DMS53 (cell line): ENCODE data around the gene DLGAP1.

Experiments used
- DNase-seq: peaks from one replicate; lab custom pipeline; 2025; lab: John Stamatoyannopoulos, UW

Gene DLGAP1

DNA sequence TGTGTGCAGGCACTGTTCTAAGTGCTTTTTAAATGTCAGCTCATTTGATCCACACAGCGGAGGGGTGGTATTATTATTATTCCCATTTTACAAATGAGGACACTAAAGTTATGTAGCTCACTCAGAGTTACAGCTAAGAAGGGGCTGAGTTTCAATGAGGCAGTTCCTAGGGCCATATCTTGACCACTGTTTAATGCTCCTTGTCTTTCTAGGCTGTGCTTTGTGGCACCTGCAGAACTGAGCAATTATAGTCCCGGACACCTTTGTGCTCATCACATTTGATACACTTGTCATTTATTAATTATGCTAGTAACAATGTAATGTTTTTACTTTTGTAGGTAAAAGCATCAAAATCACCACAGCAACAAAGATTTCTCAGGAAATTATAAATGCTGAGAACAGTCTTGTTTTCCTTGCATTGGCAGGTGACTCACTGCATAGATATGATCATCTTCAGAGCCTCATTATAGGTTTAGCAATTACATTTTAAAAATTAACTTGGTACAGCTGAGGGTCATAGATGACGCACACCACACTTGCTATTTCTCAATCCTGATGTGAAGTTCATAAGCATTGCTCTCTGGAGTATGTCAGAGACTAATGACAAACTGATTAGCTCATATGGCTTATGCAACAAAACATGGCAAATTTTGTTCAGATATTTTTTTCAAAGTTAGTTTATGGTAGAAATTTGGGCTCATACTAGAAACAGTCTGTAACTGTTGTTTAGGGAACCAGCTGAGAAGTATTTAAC, 638.3 kb downstream of the DLGAP1 start:
- DNase-seq, result peak; percentile 73

DNA sequence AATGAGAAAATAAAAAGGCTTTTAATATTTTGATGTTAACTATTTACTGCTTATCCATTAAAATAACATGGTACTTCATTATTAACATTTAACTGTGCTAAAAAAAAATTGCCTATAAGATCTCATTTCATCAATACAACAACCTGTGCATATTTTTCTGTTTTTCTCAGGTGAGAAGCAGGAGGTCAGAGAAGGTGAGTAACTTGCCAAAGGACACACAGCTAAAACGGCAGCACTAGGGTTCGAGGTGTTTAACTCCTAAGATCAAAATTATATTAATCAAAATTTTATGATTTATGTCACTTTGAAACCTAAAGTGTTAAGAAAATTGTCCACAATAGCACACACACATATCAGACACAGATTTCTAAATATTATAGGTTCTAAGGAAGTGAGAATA, 639.1 kb downstream of the DLGAP1 start:
- DNase-seq, result no peak

DNA sequence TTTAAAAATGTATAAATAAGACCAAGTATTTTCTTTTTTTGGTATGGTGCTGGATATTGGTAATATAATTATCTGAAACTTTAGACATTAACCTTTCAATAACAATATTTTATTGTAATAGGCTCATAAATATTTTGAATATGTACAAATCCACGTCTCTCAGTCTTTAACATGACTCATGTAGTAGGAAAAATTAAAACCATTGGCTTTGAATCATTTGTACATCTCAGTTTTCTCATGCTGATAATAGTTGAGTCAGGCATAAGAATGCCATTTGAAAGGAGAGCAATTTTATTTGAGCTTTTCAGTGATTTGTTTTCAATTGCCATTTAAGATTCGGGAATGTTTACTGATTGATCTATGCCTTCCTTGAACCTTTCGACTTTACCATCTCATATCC, 640.3 kb downstream of the DLGAP1 start:
- DNase-seq, result no peak

DNA sequence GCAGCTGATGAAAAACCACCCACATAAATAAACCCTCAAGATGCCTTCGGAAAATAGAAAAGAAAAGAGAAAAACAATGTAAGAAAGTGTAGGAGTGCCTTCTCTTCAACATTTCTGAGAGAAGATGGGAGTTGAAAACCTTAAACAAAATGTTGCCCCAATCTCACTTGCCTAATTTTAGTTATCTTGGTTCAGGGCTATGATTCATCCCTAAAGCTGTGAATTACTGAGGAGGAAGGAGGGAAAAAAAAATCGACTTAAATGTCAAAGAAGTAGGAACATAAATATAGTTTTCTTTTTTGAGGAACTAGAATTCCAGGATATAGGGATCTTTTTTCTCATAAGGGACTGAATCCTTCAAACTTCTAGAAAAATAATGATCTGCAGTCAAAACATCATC, 644.8 kb downstream of the DLGAP1 start:
- DNase-seq, result no peak

DNA sequence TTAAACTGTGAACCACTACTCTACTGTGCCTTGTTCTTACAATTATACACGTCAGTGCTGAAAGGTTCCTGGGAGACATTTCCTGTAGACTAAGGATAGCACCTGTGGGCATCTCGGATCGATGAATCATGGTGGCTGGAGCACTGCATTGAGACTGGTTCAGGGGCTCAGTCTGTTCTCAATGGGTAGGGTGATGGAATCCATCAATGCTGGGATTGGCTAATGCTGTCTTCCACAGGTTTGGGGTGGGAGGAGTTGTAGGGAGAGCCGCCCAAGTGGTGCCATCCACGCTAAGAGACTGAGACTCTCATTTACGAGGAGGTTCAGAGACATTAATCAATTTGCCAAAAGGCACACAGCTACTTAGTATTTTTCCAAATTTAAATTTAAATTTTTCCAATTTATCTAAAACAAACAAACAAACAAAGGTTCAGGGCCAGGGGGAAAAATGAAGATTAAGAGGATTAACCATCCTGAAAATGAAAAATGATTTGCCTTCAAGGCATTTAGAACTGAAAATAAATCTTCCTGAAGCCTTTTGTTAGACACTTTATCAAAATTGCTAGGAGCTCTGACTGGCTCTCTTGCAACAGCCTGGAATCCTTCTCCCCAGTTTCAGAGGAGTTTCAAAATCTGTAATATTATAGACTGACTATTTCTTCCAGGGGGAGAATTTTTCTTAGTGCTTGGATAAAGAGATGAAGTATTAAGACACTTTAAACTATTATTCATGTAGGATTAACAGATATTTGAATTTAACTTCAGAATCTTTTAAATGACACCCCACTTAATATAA, 645.9 kb downstream of the DLGAP1 start:
- DNase-seq, result no peak

DNA sequence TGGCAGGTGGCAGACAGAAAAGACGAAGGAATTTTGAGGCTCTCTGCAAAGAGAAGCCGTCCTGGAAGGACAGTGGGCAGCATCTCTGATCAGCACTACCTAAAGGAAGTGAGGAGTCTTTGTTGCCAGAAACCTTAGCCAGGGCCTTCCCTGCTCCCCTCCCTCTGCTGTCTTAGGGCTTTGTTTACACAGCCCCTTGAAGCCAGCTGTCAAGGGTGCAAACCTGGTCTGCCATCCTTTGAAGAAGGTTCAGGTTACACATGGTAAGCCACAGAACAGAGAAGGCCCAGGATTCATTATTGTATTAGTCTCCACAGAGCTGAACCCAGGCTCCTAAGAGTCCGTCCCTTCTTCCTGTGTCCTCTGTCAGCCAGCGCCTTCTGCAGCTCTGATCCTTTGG, 648.5 kb downstream of the DLGAP1 start:
- DNase-seq, result peak; percentile 70

DNA sequence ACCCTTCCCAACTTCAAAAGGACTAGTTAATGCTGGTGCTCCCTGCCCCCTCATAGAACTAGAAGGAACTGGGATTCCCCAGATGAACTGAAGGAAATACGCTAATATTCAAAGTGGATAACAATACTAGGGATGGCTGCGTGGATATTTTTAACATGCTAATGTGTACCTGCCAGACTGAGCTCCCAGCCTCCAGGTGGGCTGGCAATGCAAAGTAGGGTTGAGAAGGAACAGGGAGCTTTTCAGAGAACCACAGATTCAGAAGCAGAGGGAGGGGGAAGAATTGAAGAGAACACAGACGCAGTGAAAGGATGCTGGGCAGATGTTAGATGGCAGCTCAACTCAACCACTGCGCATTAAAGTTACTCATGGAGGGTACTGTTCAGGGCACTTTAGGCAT, 650.8 kb downstream of the DLGAP1 start:
- DNase-seq, result no peak

DNA sequence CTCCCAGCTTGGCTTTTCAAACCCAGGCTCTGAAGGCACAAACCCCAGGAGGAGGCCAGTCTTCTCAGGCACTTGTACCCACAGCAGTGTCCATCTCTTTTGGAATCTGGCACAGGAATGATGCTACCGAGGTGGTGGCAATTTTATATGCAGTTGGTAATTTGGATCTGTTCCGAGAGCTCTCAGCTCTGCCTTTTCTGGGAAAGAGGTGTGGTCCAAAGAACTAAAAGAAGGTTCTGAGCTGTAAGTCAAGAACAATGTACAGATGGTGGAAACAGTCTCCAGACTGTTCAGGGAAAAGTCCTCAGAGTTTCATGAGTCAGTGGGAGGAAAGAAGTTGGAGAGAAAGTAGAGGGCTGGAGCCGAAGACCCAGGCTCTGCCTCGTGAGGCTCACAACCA, 651.8 kb downstream of the DLGAP1 start:
- no peak for DNase-seq

DNA sequence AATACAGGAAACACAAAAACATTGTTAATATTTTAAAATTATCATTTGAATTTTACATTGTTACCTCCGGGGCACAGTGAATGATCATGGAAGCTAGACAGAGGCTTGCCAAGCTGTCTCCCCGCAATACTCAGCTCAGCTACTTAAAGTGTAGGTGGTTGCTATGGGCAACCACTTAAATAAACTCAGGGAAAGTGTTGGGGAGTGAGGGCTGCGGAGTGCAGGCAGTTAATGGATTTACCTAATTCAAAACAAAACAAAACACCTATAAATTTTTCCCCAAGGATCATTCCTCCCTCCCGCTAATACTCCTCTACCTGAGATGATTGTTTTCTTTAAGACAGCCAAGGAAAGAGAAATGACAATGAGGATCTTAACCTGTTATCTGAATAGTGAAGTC, 655.6 kb downstream of the DLGAP1 start:
- peak; percentile 88 for DNase-seq

DNA sequence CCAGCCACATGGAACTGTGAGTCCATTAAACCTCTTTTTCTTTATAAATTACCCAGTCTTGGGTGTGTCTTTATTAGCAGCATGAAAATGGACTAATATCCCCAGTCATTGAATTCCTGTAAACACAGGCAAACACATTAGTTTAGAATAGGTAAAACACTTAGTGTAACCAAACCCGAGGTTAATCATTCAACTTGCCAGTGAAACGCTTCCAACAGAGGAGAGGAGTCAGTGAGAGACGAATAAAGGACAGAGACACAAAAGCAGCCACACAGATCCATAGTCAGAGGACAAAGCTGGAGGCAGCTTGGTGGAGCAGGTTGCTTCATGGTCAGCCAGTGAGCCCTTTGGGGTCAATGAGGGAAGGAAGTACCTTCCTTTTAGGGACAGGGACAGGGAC, 657.1 kb downstream of the DLGAP1 start:
- DNase-seq, result peak; percentile 39

DNA sequence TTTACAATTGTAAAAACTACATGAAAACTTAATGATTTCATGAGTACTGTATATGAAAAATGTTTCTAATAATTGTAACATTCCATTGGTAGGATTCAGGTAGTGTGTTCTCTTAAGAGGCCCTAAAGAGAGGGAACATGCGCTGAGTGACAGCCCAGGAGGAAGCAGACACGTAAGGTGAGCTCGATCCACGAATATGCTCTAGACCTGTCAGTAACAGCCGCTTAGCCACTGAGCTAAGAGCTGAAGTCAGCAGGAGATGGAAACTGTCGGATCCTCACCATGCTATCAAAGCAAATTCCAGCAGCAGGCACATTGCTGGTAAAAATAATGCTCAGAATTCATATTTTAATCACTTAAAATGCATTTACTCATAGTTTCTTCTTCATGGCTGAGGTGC, 658.7 kb downstream of the DLGAP1 start:
- no peak for DNase-seq

DNA sequence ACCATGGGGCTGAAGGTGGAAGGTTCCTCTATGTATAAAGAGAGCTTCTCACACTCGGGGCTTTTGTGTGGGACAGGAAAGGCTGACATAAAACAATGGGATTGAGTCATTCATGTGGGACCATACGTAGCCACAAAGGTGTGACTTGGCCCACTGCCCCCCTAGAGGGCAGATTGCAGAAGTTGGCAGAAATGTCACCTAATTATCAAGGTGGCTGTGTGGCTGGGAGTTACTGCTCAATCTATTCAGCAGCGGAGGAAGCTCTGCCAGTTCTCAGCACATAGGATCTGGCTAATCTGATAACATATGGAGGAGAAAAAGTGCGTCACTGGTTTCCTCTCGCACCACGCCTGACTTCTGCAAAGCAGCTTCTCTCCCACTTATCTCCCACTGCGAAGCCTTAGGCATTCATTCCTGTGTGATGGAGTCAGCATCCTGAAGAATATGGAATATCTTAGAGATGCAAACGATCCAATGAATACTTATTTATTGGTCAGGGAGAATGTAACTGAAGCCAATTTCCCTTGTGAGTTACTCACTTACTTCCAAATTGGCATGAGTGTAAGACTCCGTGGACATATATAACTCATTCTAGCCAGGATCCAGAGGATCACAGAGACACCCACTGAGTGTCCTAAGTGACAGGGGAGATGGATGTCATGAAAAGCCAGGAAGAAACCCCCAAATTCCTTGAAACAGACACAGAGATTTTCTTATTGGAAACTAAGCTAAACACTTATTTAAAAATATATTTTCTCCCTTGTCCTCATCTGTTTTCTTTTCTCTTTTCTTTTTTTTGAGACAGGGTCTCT, 660.4 kb downstream of the DLGAP1 start:
- DNase-seq, result peak; percentile 22

DNA sequence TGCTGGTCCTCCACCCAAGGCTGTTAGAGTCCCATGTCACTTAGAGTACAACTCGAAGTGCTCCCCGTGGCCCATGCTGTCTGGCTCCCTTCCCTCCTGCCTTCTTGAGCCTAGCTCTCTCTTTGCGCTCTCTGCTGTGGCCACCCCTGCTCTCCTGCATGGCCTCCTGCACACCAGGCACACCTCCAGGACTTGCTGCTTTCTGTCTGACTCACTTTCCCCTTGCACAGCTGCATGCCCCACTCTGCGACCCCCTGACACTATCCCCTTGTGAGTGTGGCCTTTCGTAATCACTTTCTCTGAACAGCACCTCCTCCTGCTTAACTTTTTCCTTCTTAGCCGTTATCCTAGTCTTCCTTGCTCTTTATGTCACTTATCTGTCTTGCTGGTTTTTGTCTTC, 661.6 kb downstream of the DLGAP1 start:
- no peak for DNase-seq

DNA sequence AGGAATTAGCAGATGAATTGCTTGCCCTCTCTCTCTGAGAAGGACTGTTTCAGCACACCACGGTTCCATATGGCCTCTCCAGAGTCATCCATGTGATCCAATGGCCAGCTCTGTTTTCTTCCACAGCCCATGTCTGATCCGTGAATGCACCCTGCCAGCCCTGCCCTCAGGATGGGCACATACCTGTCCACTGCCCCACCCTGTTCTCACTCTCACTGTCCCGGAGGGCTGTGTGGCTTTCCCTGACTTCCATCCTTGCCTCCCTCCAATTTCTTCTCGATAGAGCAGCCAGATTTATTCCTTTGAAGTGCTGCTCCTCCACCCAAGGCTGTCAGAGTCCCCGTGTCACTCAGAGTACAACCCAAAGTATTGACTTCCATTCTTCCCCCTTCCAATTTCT, 662.0 kb downstream of the DLGAP1 start:
- no peak for DNase-seq

DNA sequence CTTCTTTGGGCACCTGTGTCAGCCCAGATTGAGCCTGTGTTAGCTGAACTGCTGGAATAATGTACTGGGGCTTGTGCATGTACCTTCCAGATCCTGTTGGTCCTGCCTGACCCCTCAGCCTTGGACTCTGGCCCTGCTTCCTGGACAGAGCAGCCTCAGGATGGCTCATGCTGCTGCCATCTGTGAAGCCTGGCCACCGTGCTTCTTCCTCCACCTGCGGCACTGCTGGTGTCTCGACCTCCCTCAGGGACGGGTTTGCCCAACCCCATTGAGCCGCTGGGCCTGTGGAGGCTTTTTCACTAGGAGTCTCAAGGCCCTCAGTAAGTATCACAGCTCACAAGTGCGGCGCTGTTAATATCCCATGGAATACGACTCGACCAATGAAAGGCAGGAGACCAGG, 662.4 kb downstream of the DLGAP1 start:
- DNase-seq, result no peak

DNA sequence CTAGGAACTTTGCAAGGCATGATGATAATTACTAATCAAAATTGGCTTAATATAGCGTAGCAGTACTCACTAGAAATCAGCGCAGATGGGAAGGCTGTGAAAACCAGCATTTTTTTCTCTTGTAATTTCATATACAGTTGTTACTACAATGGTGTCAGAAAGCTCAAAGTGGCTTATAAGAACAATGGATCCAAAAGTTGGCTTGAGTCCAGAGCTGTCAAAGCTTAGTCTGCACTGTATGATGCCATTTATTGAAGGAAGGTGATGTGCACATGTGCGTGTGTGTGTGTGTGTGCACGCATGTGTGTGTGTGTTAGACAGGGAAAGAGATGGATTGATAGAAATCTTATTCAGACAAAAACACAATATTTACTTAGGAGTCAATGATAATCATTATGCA, 663.9 kb downstream of the DLGAP1 start:
- peak; percentile 25 for DNase-seq

DNA sequence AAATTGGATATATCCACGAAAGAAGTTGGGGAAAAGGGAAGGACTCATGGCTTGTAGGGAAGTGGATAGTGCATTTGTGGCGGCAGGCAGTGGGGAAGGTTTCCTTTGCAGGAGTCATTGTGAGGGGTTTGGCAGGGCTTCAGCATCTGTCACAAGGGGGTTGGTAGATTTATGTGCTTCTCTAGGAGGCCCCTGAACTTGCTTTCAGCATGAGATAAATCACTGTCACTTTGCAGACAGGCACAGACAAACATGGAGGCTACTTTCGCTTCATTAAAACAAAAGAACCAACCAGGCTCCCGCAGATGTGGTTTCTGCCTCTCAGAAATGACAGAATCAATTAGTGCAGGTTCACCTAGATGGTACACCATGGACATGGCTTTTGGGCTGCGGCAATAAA, 664.4 kb downstream of the DLGAP1 start:
- DNase-seq, result no peak

DNA sequence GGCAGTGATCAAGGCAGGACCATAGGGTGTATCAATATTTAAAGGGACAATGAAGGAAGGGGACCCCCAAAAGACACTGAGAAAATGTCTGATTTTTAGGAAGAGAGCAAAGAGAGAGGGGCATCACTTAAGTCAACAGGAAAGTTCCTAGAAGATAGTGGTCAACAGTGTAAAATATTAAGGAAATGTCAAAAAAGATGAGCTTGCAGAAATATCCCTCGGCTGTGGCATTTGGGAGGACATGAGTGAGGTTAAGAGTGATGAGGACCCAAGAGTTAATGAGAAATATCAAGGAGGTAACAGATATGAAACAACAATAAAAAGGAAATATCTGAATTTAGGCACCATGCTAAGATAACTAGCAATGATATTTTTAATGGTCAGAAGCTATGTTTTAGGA, 665.6 kb downstream of the DLGAP1 start:
- no peak for DNase-seq

DNA sequence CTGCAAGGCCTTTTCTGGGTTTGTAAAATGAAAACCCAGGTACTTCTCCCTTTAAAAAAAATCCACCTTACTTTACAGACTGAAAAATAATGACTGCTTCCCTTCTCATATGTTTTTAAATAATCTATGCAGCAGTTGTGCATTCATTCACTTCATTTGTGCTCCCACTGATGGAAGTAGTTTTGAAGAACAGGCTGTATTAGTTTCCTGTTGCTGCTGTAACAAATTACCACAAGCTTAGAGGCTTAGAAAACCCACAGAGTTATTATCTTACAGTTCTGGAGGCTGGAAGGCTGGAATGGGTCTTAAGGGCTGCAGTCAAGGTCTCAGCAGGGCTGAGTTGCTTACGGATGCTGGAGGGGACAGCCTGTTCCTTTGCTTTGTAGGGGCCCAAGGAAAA, 670.2 kb downstream of the DLGAP1 start:
- no peak for DNase-seq

DNA sequence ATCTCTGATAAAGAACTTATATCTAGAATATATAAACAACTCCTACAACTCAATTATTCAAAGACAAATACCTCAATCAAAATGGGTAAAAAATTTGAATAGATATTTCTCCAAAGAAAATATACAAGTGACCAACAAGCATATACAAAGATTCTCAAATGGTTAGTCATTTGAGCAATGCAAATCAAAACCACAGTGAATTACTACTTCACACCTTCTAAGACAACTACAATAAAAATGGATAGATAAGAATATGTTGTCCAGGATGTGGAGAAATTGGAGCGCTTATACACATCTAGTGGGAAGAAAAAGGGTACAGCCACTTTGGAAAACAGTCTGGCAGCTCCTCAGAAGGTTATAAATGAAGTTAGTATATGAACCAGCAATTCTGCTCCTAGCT, 672.2 kb downstream of the DLGAP1 start:
- DNase-seq, result no peak

DNA sequence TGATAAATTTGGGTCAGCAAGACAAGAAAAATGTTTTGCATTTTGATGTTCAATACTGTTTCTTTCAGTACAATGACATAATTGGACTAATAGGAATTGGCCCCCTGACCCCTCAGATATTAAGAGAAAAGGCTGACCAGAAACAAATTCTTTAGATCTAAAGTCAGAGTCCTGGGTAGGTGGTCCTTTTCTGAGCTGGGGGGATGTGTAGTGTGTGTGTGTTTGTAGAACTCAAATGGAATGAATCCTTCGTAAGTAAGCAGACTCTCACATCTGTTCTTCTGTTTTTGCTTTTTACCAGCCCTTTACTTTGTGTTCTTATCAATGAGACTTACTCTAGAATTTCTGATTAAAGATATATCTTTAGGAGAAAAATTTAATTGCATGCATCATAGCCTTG, 677.4 kb downstream of the DLGAP1 start:
- DNase-seq, result no peak

DNA sequence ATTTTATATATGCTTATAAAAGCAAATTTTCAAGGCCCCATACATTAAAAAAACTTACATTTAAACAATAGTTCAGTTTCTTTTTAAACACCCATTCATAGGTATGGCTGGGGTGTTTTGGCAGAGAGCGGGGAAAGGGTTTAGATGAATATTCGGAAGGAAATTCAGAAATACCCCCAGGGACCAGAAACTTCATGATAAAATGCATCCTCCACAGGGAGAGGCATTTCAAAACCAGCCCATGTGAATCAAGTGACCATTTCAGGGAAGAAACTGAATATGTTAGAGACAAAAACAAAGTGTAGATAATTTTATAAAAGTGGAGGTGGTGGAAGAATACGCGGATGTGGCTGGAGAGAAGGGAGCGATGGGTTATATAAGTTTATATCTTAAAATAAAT, 678.0 kb downstream of the DLGAP1 start:
- DNase-seq, result no peak

DNA sequence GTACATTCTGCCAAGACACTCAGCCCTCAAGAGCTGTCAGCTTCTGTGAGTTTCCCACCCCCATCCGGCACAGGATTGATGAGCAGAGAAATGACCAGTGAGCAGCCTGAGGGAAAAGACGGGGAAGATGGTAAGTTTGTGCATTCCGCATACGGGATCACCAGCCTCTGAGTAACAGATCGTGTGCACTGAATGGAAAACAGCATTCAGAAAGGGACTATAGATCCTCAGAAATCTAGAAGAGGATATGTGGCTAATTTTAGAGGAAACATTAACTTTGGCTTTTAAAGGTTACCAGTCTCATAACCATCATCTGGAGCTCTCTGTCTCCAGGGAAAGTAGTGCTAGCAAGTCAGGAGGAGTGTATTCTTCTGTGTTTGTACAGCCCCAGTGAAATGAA, 679.1 kb downstream of the DLGAP1 start:
- DNase-seq, result no peak
